ENCODE data around the gene SRGAP3. TPM values are rescaled to one million over a fixed set of nuclear protein-coding genes. Genes with fewer than 3 reads are reported as not detected.

The SRGAP3 gene
- total and polyA plus RNA-seq, 7 donors, result 0.69 to 7.7 (median 5.8) TPM

GRCh38 chr3:9246189-9246588 lies 3.3 kb downstream of the SRGAP3 start:
- 89 to 93% methylated on average over 4 of the region's 4 CpGs for WGBS, 2 donors
- no peak for TF ChIP-seq POLR2A (IDR thresholded peaks at IDR 0.05)
- TF ChIP-seq, protein P1, sequence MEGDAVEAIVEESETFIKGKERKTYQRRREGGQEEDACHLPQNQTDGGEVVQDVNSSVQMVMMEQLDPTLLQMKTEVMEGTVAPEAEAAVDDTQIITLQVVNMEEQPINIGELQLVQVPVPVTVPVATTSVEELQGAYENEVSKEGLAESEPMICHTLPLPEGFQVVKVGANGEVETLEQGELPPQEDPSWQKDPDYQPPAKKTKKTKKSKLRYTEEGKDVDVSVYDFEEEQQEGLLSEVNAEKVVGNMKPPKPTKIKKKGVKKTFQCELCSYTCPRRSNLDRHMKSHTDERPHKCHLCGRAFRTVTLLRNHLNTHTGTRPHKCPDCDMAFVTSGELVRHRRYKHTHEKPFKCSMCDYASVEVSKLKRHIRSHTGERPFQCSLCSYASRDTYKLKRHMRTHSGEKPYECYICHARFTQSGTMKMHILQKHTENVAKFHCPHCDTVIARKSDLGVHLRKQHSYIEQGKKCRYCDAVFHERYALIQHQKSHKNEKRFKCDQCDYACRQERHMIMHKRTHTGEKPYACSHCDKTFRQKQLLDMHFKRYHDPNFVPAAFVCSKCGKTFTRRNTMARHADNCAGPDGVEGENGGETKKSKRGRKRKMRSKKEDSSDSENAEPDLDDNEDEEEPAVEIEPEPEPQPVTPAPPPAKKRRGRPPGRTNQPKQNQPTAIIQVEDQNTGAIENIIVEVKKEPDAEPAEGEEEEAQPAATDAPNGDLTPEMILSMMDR (IDR thresholded peaks at IDR 0.05), result no peak
- no peak for TF ChIP-seq EP300 (IDR thresholded peaks at IDR 0.05)
- no peak for TF ChIP-seq POLR2AphosphoS5 (IDR thresholded peaks at IDR 0.05)
- Histone ChIP-seq H3K9me3 (no peaks in the 10 kb centered on the region), H3K36me3 (no peaks in the 10 kb centered on the region), H3K4me1 (peaks cover 0 to 20% (median 16%) of the 10 kb centered on the region in 4 donors), H3K27me3 (no peaks in the 10 kb centered on the region), H3K27ac (no peak overlapping the region), H3K4me3 (no peak overlapping the region)
- intact Hi-C loops (cut with DNase I), result no loop called here
- no peak for DNase-seq

DNA sequence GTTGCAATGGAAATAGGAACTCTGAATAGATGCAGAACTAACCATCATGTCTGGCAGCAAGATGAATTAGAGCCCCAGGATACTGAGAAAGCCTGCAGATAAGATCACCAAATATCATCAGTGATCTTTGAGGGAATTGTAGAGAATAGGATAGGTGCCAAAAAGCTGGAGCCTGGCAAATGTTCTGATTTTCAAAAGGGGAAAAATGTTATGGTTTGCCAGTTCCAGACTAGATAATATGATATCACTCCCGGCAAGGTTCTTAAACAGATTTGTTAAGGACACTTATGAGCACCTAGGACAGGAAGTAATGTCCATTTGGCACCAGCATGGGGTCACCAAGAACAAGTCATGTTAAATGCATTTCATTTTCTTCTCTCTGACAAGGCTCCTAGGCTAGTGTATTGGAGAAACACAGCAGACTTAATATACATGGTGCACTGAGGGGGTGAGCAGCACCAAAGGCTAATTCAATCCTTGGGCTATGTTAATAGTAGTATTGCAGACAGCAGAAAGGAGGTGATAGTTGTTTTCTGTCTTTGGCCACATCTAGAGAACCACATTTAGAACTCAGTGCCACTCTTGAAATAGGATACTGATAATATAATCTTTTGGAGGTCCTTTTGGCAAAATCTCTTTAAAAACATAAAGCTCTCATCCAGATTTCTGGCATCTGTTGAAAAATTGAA lies 4.8 kb downstream of the SRGAP3 start:
- no peak overlapping the region for H3K27ac ChIP-seq
- intact Hi-C loops (cut with DNase I), result no loop called here
- no peaks in the 10 kb centered on the region for H3K9me3 ChIP-seq
- H3K4me1 ChIP-seq, result peaks cover 0 to 13% (median 10%) of the 10 kb centered on the region in 4 donors
- H3K4me3 ChIP-seq, result no peak overlapping the region
- no peaks in the 10 kb centered on the region for H3K27me3 ChIP-seq
- TF ChIP-seq EP300 (IDR thresholded peaks at IDR 0.05), result no peak
- no peak for TF ChIP-seq POLR2AphosphoS5 (IDR thresholded peaks at IDR 0.05)
- TF ChIP-seq, protein P1 (IDR thresholded peaks at IDR 0.05), result no peak
- no peak for TF ChIP-seq POLR2A (IDR thresholded peaks at IDR 0.05)
- 89 to 90% methylated on average over 1 of the region's 1 CpG for WGBS, 2 donors
- DNase-seq, result no peak
- H3K36me3 ChIP-seq, result no peaks in the 10 kb centered on the region

DNA sequence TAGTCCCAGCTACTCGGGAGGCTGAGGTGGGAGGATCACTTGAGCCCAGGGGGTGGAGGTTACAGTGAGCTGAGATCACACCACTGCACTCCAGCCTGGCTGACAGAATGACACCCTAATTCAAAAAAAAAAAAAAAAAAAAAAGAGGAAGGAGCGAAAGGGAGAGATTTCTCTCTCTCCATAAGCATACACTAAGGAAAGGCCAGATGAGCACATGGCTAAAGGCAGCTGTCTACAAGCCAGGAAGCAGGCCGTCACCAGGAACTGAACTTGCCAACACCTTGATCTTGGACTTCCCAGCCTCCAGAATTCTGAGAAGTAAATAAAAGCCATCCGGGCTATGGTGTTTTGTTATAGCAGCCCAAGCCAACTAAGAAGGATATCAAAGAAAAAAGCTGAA lies 7.5 kb downstream of the SRGAP3 start:
- no peak for TF ChIP-seq POLR2A (IDR thresholded peaks at IDR 0.05)
- Histone ChIP-seq H3K4me1 (no peaks in the 10 kb centered on the region), H3K27me3 (no peaks in the 10 kb centered on the region), H3K36me3 (no peaks in the 10 kb centered on the region), H3K9me3 (no peaks in the 10 kb centered on the region), H3K27ac (no peak overlapping the region), H3K4me3 (no peak overlapping the region)
- 89 to 97% methylated on average over 4 of the region's 4 CpGs for WGBS, 2 donors
- DNase-seq, result no peak
- intact Hi-C loops (cut with DNase I), result no loop called here

DNA sequence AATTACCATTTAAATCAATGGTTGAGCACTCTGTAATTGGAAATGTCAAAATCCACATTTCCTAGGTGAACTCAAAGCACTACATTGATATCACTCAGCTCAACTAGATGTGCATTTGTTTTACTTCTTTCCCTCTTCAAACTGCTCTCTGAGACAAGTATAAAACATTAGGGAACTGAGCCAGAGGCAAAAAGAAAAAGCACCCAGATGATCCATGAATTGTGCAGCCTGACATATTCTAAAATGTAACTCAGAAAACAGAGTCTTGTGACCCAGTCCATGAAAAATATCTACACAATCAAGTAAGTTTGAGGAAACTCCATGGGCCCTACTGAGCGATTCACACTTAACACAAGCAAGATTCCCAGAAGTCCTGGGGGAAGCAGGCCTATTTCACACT lies 9.8 kb downstream of the SRGAP3 start:
- DNase-seq, result no peak
- TF ChIP-seq EP300 (IDR thresholded peaks at IDR 0.05), result no peak
- TF ChIP-seq, protein P1 (IDR thresholded peaks at IDR 0.05), result no peak
- no peak for TF ChIP-seq POLR2AphosphoS5 (IDR thresholded peaks at IDR 0.05)
- TF ChIP-seq POLR2A (IDR thresholded peaks at IDR 0.05), result no peak
- 84 to 93% methylated on average over 1 of the region's 1 CpG for WGBS, 2 donors

GRCh38 chr3:9238721-9239295 lies 10.6 kb downstream of the SRGAP3 start:
- no peaks in the 10 kb centered on the region for H3K4me1 ChIP-seq
- H3K36me3 ChIP-seq, result no peaks in the 10 kb centered on the region
- H3K27ac ChIP-seq, result no peak overlapping the region
- H3K27me3 ChIP-seq, result no peaks in the 10 kb centered on the region
- no peaks in the 10 kb centered on the region for H3K9me3 ChIP-seq
- no peak for TF ChIP-seq POLR2AphosphoS5 (IDR thresholded peaks at IDR 0.05)
- no peak for TF ChIP-seq EP300 (IDR thresholded peaks at IDR 0.05)
- TF ChIP-seq POLR2A (IDR thresholded peaks at IDR 0.05), result no peak
- TF ChIP-seq, protein P1 (IDR thresholded peaks at IDR 0.05), result no peak
- DNase-seq, result no peak
- intact Hi-C loops (cut with DNase I), result no loop called here
- 91% methylated on average over 4 of the region's 4 CpGs for WGBS, 2 donors
- no peak overlapping the region for H3K4me3 ChIP-seq

More for the DNA sequence above, 9.8 kb downstream of the SRGAP3 start:
- Histone ChIP-seq H3K27ac (no peak overlapping the region), H3K9me3 (no peaks in the 10 kb centered on the region), H3K4me3 (no peak overlapping the region), H3K36me3 (no peaks in the 10 kb centered on the region), H3K4me1 (no peaks in the 10 kb centered on the region), H3K27me3 (no peaks in the 10 kb centered on the region)
- intact Hi-C loops (cut with DNase I), result no loop called here
